A673 (cell line): ENCODE data around the gene TBC1D22A.

Source experiments
- EZH2 ChIP-seq: fragments of 200-600 bp; sonication (generic); IDR thresholded peaks from 2 replicates; pipeline ENCODE4 v1.6.1; 2017; ENCODE audit warnings: borderline replicate concordance, low read depth, mild to moderate bottlenecking, mixed read lengths, antibody characterized with exemption, low read length; ENCODE audit not compliant: poor library complexity, severe bottlenecking
- TF ChIP-seq, protein P1 (sequence below): fragments of 300-800, 200-600 bp; sonication (generic); conservative IDR thresholded peaks from 2 replicates; pipeline ENCODE4 v1.5.1; 2017; ENCODE audit warnings: low read depth, mild to moderate bottlenecking, antibody characterized with exemption, low read length, moderate library complexity, mixed read lengths

- TF ChIP-seq, protein P1, sequence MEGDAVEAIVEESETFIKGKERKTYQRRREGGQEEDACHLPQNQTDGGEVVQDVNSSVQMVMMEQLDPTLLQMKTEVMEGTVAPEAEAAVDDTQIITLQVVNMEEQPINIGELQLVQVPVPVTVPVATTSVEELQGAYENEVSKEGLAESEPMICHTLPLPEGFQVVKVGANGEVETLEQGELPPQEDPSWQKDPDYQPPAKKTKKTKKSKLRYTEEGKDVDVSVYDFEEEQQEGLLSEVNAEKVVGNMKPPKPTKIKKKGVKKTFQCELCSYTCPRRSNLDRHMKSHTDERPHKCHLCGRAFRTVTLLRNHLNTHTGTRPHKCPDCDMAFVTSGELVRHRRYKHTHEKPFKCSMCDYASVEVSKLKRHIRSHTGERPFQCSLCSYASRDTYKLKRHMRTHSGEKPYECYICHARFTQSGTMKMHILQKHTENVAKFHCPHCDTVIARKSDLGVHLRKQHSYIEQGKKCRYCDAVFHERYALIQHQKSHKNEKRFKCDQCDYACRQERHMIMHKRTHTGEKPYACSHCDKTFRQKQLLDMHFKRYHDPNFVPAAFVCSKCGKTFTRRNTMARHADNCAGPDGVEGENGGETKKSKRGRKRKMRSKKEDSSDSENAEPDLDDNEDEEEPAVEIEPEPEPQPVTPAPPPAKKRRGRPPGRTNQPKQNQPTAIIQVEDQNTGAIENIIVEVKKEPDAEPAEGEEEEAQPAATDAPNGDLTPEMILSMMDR = no peak
- TF ChIP-seq EZH2 = no peak
These were observed 128.4 kb downstream of the TBC1D22A start for GRCh38 chr22:46890819-46891218.
